Subcutaneous abdominal adipose tissue (tissue), 5 donors: ENCODE data around the gene CHD2.

ENCODE experiments used
- H3K27ac ChIP-seq: one replicate; pipeline ENCODE4 v1.7.0; 2013; ENCODE audit warnings: low read depth, mild to moderate bottlenecking, inconsistent platforms, low read length, moderate library complexity
- H3K27me3 ChIP-seq, 5 donors: one replicate each; pipeline ENCODE4 v1.7.0; 2013; ENCODE audit warnings: low read length in 5 of 5, inconsistent platforms in 1 of 5; ENCODE audit not compliant: control insufficient read depth in 5 of 5, insufficient read depth in 4 of 5
- H3K36me3 ChIP-seq, 5 donors: one replicate each; pipeline ENCODE4 v1.7.0; 2013; ENCODE audit warnings: low read length in 5 of 5; ENCODE audit not compliant: control insufficient read depth in 5 of 5, insufficient read depth in 5 of 5
- H3K4me1 ChIP-seq, 5 donors: one replicate each; pipeline ENCODE4 v1.7.0; 2013; ENCODE audit warnings: low read length in 5 of 5, mild to moderate bottlenecking in 3 of 5, moderate library complexity in 1 of 5; ENCODE audit not compliant: control insufficient read depth in 5 of 5, insufficient read depth in 5 of 5
- H3K4me3 ChIP-seq, 5 donors: one replicate each; pipeline ENCODE4 v1.7.0; 2013; ENCODE audit warnings: low read length in 5 of 5, low read depth in 1 of 5
- H3K9ac ChIP-seq, 5 donors: one replicate each; pipeline ENCODE4 v1.7.0; 2013; ENCODE audit warnings: low read length in 5 of 5, mild to moderate bottlenecking in 4 of 5, moderate library complexity in 3 of 5
- H3K9me3 ChIP-seq, 5 donors: one replicate each; pipeline ENCODE4 v1.7.0; 2013; ENCODE audit warnings: low read length in 5 of 5; ENCODE audit not compliant: control insufficient read depth in 5 of 5
- donor health status: healthy.
- donor health status: healthy.
- donor health status: healthy.
- donor health status: healthy.
- donor health status: healthy.

The CHD2 gene

DNA sequence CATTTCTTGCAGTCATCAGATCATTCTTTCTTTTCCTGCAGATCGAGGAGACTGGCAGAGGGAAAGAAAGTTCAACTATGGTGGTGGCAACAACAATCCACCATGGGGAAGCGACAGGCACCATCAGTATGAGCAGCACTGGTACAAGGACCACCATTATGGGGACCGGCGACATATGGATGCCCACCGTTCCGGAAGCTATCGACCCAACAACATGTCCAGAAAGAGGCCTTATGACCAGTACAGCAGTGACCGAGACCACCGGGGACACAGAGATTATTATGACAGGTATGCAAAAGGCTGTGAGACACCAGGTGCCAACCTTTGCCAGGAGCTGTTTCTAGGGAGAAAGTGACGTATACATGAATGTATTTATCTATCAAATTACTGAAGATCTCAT lies 119.8 kb downstream of the CHD2 start:
- H3K4me1 ChIP-seq, result peaks cover 0 to 14% (median 6%) of the 10 kb centered on the region in 5 donors
- H3K27ac ChIP-seq, result no peak overlapping the region
- no peaks in the 10 kb centered on the region for H3K27me3 ChIP-seq
- H3K36me3 ChIP-seq, result peaks cover 55 to 93% (median 77%) of the 10 kb centered on the region in 5 donors
- H3K9ac ChIP-seq, result no peak overlapping the region
- no peak overlapping the region for H3K4me3 ChIP-seq
- H3K9me3 ChIP-seq, result no peaks in the 10 kb centered on the region

DNA sequence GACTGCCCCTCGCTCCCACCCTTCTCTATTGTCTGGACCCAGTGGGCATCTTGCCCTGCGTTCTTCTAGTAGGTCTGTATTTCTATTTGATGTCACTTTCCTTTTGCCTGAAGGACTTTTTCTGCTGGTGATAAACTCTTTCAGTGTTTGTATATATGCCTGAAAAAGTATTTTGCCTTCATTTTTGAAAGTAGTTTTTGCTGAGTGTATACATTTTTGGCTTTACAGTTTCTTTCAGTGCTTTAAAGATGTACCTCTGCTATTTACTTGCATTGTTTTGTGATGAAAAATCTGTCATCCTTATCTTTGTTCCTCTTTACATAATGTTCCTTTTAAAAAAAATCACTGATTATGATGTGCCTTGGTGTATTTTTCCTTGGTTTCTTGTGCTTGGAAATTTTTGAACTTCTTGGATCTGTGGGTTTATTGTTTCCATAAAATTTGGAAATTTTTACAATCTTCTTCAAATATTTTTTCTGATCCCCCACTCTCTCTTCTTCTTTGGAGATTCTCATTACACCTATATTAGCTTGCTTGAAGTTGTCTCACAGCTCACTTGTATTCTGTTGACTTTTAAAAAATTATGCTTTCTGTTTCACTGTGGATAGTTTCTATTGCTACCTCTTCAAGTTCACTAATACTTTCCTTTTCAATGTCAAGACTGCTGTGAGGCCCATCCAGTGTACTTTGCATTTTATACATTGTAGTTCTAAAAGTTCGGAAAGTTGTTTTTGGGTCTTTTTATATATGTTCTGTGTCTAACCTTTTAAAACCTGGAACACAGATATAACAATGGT lies 121.0 kb downstream of the CHD2 start:
- Histone ChIP-seq H3K9me3 (no peaks in the 10 kb centered on the region), H3K27me3 (no peaks in the 10 kb centered on the region), H3K4me1 (peaks cover 0 to 19% (median 14%) of the 10 kb centered on the region in 5 donors), H3K9ac (no peak overlapping the region), H3K4me3 (no peak overlapping the region), H3K36me3 (peaks cover 50 to 93% (median 77%) of the 10 kb centered on the region in 5 donors), H3K27ac (no peak overlapping the region)

DNA sequence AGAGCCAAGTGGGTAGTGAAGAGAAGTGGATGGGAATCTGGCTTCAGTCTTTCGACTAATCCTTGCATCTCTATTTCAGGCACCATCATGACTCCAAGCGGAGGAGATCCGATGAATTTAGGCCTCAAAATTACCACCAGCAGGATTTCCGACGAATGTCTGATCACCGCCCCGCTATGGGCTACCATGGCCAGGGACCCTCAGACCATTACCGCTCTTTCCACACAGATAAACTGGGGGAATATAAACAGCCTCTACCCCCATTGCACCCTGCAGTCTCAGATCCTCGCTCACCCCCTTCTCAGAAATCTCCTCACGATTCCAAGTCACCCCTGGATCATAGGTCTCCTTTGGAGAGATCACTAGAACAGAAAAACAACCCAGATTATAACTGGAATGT lies 124.2 kb downstream of the CHD2 start:
- Histone ChIP-seq H3K27me3 (no peaks in the 10 kb centered on the region), H3K9me3 (no peaks in the 10 kb centered on the region), H3K4me1 (peaks cover 8 to 40% (median 29%) of the 10 kb centered on the region in 5 donors), H3K4me3 (no peak overlapping the region), H3K36me3 (peaks cover 34 to 85% (median 73%) of the 10 kb centered on the region in 5 donors), H3K9ac (no peak overlapping the region), H3K27ac (no peak overlapping the region)

DNA sequence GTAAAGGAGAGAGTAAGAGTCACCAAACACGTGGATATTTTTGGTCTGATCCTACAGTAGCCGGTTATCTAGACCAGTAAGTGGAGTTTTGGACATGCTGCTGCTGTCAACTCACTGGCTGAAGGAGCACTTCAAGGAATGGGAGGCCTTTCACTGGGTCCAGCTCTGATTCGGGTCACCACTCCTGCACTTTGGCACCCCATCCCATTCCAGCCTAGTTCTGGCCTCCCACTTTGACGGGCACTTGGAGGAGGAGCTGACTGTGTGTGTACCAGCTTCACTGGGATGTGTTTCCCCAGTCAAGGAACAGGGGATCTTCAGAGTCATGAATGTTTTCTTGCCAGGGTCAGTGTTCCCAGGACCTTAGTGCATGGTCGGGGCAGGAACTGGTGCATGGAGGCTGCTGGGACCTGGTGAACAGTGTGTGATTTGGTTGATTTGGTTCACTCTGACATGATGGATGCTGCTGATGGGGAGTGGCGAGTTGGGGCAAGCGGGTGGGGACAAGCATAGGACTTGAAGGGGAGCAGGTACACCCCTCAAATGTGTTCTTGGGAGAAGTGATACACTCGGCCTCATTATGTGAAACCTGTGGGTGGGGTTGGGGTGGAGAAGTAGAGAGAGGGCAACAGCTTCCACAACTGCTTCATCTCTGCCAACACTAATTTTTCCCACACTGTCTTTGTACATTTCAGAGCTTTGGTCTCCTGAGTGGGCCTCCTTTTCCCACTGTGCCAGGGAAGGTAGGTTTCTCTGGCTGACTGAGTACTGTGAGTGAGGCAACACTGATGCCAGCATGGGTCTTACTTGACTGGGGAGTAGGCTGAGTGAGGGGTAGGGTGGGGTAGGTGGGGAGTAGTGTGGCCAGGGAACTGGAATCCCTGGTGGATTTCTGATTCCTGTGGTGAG lies 124.8 kb downstream of the CHD2 start:
- Histone ChIP-seq H3K4me3 (no peak overlapping the region), H3K36me3 (peaks cover 32 to 78% (median 66%) of the 10 kb centered on the region in 5 donors), H3K27ac (no peak overlapping the region), H3K27me3 (no peaks in the 10 kb centered on the region), H3K9ac (no peak overlapping the region), H3K9me3 (no peaks in the 10 kb centered on the region), H3K4me1 (peaks cover 9 to 47% (median 36%) of the 10 kb centered on the region in 5 donors)

GRCh38 chr15:93025625-93025982 lies 125.5 kb downstream of the CHD2 start:
- no peaks in the 10 kb centered on the region for H3K27me3 ChIP-seq
- H3K9me3 ChIP-seq, result no peaks in the 10 kb centered on the region
- no peak overlapping the region for H3K9ac ChIP-seq
- no peak overlapping the region for H3K4me3 ChIP-seq
- H3K36me3 ChIP-seq, result peaks cover 31 to 72% (median 60%) of the 10 kb centered on the region in 5 donors
- H3K27ac ChIP-seq, result no peak overlapping the region
- H3K4me1 ChIP-seq, result peaks cover 9 to 53% (median 42%) of the 10 kb centered on the region in 5 donors

DNA sequence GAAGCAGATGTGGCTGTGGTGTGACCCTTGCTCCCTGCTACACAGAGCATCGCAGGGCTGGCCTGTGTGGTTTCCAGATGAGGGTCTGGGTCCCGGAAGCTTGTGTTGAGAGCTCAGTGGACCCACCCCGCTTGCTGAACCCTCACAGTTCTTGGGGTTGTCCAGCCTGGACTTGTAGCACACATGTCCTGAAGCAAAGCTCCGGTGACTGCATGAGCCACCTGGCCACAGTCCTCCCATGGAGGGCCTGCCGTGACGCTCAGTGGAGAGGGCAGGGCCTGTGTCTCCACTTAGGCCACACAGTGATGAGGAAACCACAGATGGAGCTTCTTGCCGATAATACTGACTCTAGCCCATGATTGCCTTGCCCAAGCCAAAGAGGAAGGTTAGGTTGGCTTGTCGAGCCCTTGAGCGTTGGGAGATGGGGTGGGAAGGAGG lies 126.3 kb downstream of the CHD2 start:
- Histone ChIP-seq H3K9ac (no peak overlapping the region), H3K27ac (no peak overlapping the region), H3K27me3 (no peaks in the 10 kb centered on the region), H3K4me3 (no peak overlapping the region), H3K9me3 (no peaks in the 10 kb centered on the region), H3K4me1 (peaks cover 9 to 55% (median 46%) of the 10 kb centered on the region in 5 donors), H3K36me3 (peaks cover 25 to 64% (median 55%) of the 10 kb centered on the region in 5 donors)

GRCh38 chr15:93027413-93027812 lies 127.3 kb downstream of the CHD2 start:
- no peaks in the 10 kb centered on the region for H3K27me3 ChIP-seq
- H3K36me3 ChIP-seq, result peaks cover 20 to 54% (median 45%) of the 10 kb centered on the region in 5 donors
- H3K27ac ChIP-seq, result peak overlapping the region; percentile 90
- no peak overlapping the region for H3K4me3 ChIP-seq
- H3K4me1 ChIP-seq, result peaks cover 9 to 55% (median 46%) of the 10 kb centered on the region in 5 donors
- H3K9ac ChIP-seq, result no peak overlapping the region
- no peaks in the 10 kb centered on the region for H3K9me3 ChIP-seq

DNA sequence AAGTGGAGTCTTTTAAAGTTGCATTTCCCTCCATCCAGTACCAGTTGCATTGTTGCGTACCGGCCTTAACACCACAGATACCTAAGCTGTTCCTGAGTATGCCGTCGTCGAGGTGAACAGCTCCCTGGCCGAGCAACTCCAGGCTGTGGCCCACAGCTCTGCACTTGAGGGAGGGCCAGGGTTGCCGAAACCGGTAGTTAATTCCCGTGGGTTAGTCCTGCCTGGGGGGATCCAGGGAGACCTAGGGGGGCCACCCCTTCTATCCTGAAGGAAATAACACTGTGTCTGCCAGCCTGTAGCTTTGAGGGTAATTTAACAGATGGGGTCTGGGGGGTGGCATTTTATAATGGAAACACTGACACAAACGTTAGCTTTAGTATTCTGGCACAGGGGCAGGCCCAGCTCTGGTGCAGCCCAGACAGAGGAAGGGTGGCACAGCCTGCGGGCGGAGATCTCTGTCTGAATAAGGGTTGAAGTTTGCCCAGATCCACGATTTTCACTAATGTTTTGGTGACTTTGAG lies 128.0 kb downstream of the CHD2 start:
- peaks cover 13 to 47% (median 40%) of the 10 kb centered on the region in 5 donors for H3K36me3 ChIP-seq
- peak overlapping the region; percentile 90 for H3K27ac ChIP-seq
- H3K9me3 ChIP-seq, result no peaks in the 10 kb centered on the region
- H3K4me1 ChIP-seq, result peaks cover 9 to 55% (median 46%) of the 10 kb centered on the region in 5 donors
- no peak overlapping the region for H3K4me3 ChIP-seq
- peak overlapping the region in 4 of 5 donors; percentile 48 to 77 (median 56) for H3K9ac ChIP-seq
- H3K27me3 ChIP-seq, result no peaks in the 10 kb centered on the region

DNA sequence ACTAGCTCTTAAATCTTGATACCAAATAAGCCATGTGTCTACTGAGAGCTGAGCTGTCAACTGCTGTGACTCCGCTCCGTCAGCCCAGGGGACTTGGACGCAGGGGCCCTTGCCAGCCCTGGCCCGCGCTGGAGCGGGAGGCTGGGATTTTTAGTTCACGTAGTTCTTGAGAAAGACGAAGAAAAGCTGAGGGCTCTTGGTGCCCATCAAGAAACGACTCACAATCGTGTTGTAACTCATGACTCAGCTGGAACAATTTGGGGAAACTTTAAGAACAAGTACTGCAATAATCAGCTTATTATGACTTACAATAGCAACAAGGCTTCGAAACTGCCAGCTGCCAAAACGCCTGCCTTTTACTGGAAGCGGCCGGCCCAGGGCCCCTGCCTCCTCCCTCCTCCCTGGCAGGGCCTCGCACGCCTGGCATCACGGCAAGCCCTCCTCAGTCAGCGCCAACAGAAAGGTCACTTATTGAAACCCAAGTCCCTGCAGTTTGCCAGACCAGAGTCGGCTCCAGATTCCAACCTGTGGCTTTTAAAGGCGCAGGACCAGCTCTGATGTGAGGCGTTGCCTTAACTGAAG lies 128.6 kb downstream of the CHD2 start:
- peak overlapping the region in 4 of 5 donors; percentile 48 to 77 (median 56) for H3K9ac ChIP-seq
- H3K27me3 ChIP-seq, result no peaks in the 10 kb centered on the region
- peak overlapping the region in 1 of 5 donors; percentile 0 for H3K4me3 ChIP-seq
- peaks cover 8 to 41% (median 36%) of the 10 kb centered on the region in 5 donors for H3K36me3 ChIP-seq
- peak overlapping the region; percentile 90 for H3K27ac ChIP-seq
- no peaks in the 10 kb centered on the region for H3K9me3 ChIP-seq
- H3K4me1 ChIP-seq, result peaks cover 9 to 55% (median 46%) of the 10 kb centered on the region in 5 donors
